Endothelial cell (in vitro differentiated cells): Measurements from ENCODE around the gene IFFO2. TPM values are rescaled to one million over a fixed set of nuclear protein-coding genes. Genes with fewer than 3 reads are reported as not detected.
A peak's percentile ranks its signal among the peaks of the same experiment; 100 is the strongest.

Experiments used
- DNase-seq: peaks from one replicate; pipeline ENCODE4 v3.0.0; 2021; ENCODE audit warnings: low spot score
- H3K27ac Mint-ChIP-seq: one replicate; pipeline ENCODE4 v1.8.0; 2021; ENCODE audit warnings: mixed read lengths, inconsistent platforms; ENCODE audit not compliant: unreplicated experiment
- H3K27me3 Mint-ChIP-seq: one replicate; pipeline ENCODE4 v1.8.0; 2021; ENCODE audit warnings: mild to moderate bottlenecking, moderate library complexity, mixed read lengths, inconsistent platforms; ENCODE audit not compliant: unreplicated experiment
- H3K36me3 Mint-ChIP-seq: one replicate; pipeline ENCODE4 v1.8.0; 2021; ENCODE audit warnings: mild to moderate bottlenecking, low read depth, mixed read lengths, inconsistent platforms; ENCODE audit not compliant: unreplicated experiment
- H3K4me1 Mint-ChIP-seq: one replicate; pipeline ENCODE4 v1.8.0; 2021; ENCODE audit warnings: mild to moderate bottlenecking, mixed read lengths, inconsistent platforms; ENCODE audit not compliant: unreplicated experiment
- H3K4me3 Mint-ChIP-seq: one replicate; pipeline ENCODE4 v1.8.0; 2021; ENCODE audit warnings: mild to moderate bottlenecking, mixed read lengths, inconsistent platforms; ENCODE audit not compliant: unreplicated experiment
- H3K9me3 Mint-ChIP-seq: one replicate; pipeline ENCODE4 v1.8.0; 2021; ENCODE audit warnings: mixed read lengths, inconsistent platforms; ENCODE audit not compliant: unreplicated experiment
- CTCF ChIP-seq: fragments of 200-600 bp; sonication (generic); IDR thresholded peaks from one replicate; pipeline ENCODE4 v1.5.0; 2021; ENCODE audit warnings: antibody characterized with exemption; ENCODE audit not compliant: unreplicated experiment
- total RNA-seq: library from RNA; stranded (reverse); fragmentation: NEBNext Ultra II Directional; extraction: Animal tissue kit (Norgen Biotek cat#: 25700); gene quantifications from one replicate; pipeline ENCODE4 v1.2.1, GENCODE V29; 2021; ENCODE audit not compliant: unreplicated experiment

Gene IFFO2
- total RNA-seq, 1 donor from 2014 or later: 16.7 TPM

- DNase-seq: peak; percentile 93
- Mint-ChIP-seq H3K36me3 (peaks cover 15% of the 10 kb centered on the region), H3K4me1 (peaks cover 38% of the 10 kb centered on the region), H3K27ac (peak overlapping the region; percentile 90), H3K9me3 (no peaks in the 10 kb centered on the region), H3K27me3 (peaks cover 3% of the 10 kb centered on the region), H3K4me3 (peak overlapping the region; percentile 56)
- peak; percentile 98 for TF ChIP-seq CTCF
These were observed 43.2 kb downstream of the IFFO2 start for GRCh38 chr1:18913065-18913835.

- no peak overlapping the region for H3K27ac Mint-ChIP-seq
- peaks cover 45% of the 10 kb centered on the region for H3K4me1 Mint-ChIP-seq
- peaks cover 15% of the 10 kb centered on the region for H3K36me3 Mint-ChIP-seq
- peaks cover 4% of the 10 kb centered on the region for H3K27me3 Mint-ChIP-seq
- DNase-seq: no peak
- no peaks in the 10 kb centered on the region for H3K9me3 Mint-ChIP-seq
- TF ChIP-seq CTCF: no peak
- H3K4me3 Mint-ChIP-seq: no peak overlapping the region
These were observed 43.9 kb downstream of the IFFO2 start for GRCh38 chr1:18912550-18912949.

- Mint-ChIP-seq H3K36me3 (peaks cover 6% of the 10 kb centered on the region), H3K27ac (no peak overlapping the region), H3K4me1 (peaks cover 42% of the 10 kb centered on the region), H3K27me3 (peaks cover 8% of the 10 kb centered on the region), H3K4me3 (no peak overlapping the region), H3K9me3 (no peaks in the 10 kb centered on the region)
- DNase-seq: no peak
- TF ChIP-seq CTCF: no peak
These were observed 47.3 kb downstream of the IFFO2 start for GRCh38 chr1:18908911-18909771.

- Mint-ChIP-seq H3K36me3 (peaks cover 6% of the 10 kb centered on the region), H3K9me3 (no peaks in the 10 kb centered on the region), H3K27ac (peak overlapping the region; percentile 67), H3K4me1 (peaks cover 39% of the 10 kb centered on the region), H3K4me3 (no peak overlapping the region), H3K27me3 (peaks cover 10% of the 10 kb centered on the region)
- TF ChIP-seq CTCF: no peak
- DNase-seq: no peak
These were observed 48.3 kb downstream of the IFFO2 start for GRCh38 chr1:18907917-18908845.
